OCI-LY1 (cell line): ENCODE data around the gene FKBP1A.

ENCODE experiments used
- H2AFZ ChIP-seq: fragments of 200-600 bp; sonication (generic), shearing (Covaris generic); 2 replicates; pipeline ENCODE4 v1.6.0; 2014; ENCODE audit warnings: antibody characterized with exemption, mild to moderate bottlenecking, low read length
- H3F3A ChIP-seq: fragments of 200-600 bp; sonication (generic), shearing (Covaris generic); 2 replicates; pipeline ENCODE4 v1.6.0; 2014; ENCODE audit warnings: mild to moderate bottlenecking, antibody characterized with exemption, low read length, moderate library complexity; ENCODE audit not compliant: insufficient read depth
- H3K27ac ChIP-seq: fragments of 200-600 bp; sonication (generic); 2 replicates; pipeline ENCODE4 v1.5.1; 2014; ENCODE audit warnings: low read length, mixed run types, mild to moderate bottlenecking, low read depth; ENCODE audit not compliant: poor library complexity, severe bottlenecking
- H3K27me3 ChIP-seq: fragments of 200-600 bp; sonication (generic); 2 replicates; pipeline ENCODE4 v1.6.0; 2014; ENCODE audit warnings: antibody characterized with exemption, mild to moderate bottlenecking, low read length, moderate library complexity; ENCODE audit not compliant: insufficient read depth
- H3K36me3 ChIP-seq: fragments of 200-600 bp; sonication (generic); 2 replicates; pipeline ENCODE4 v1.6.1; 2014; ENCODE audit warnings: mild to moderate bottlenecking, antibody characterized with exemption, low read length, moderate library complexity, mixed read lengths; ENCODE audit not compliant: insufficient read depth
- H3K4me1 ChIP-seq: fragments of 200-600 bp; sonication (generic); 2 replicates; pipeline ENCODE4 v1.5.1; 2014; ENCODE audit warnings: mild to moderate bottlenecking, low read length, moderate library complexity; ENCODE audit not compliant: insufficient read depth, severe bottlenecking
- H3K4me2 ChIP-seq: fragments of 200-600 bp; sonication (generic), shearing (Covaris generic); 2 replicates; pipeline ENCODE4 v1.6.1; 2014; ENCODE audit warnings: low read length
- H3K4me3 ChIP-seq: fragments of 200-600 bp; sonication (generic); 2 replicates; pipeline ENCODE4 v1.5.1; 2014; ENCODE audit warnings: low read length, low read depth, mild to moderate bottlenecking, mixed read lengths; ENCODE audit not compliant: poor library complexity, severe bottlenecking
- H3K79me2 ChIP-seq: fragments of 200-600 bp; shearing (Covaris generic); 2 replicates; pipeline ENCODE4 v1.6.1; 2016; ENCODE audit warnings: mixed run types, low read length, mixed read lengths; ENCODE audit not compliant: insufficient read depth
- H3K9ac ChIP-seq: fragments of 200-600 bp; sonication (generic), shearing (Covaris generic); 2 replicates; pipeline ENCODE4 v1.6.1; 2014; ENCODE audit warnings: mild to moderate bottlenecking, low read length, mixed read lengths
- H3K9me2 ChIP-seq: fragments of 200-600 bp; sonication (generic), shearing (Covaris generic); 2 replicates; pipeline ENCODE4 v1.6.1; 2014; ENCODE audit warnings: low read depth, mild to moderate bottlenecking, low read length, mixed read lengths
- H3K9me3 ChIP-seq: fragments of 200-600 bp; shearing (Covaris generic); 2 replicates; pipeline ENCODE4 v1.6.1; 2014; ENCODE audit warnings: low read length, mixed read lengths
- H4K20me1 ChIP-seq: fragments of 200-600 bp; sonication (generic), shearing (Covaris generic); 2 replicates; pipeline ENCODE4 v1.6.0; 2016; ENCODE audit warnings: mild to moderate bottlenecking, low read length; ENCODE audit not compliant: insufficient read depth
- EZH2 ChIP-seq: fragments of 200-600 bp; sonication (generic), shearing (Covaris generic); IDR thresholded peaks from 2 replicates; pipeline ENCODE4 v1.8.0; 2017; ENCODE audit warnings: borderline replicate concordance, mixed run types, mild to moderate bottlenecking, antibody characterized with exemption, low read length, moderate library complexity, mixed read lengths
- TF ChIP-seq, protein P1 (sequence below): fragments of 200-600 bp; sonication (generic), shearing (Covaris generic); IDR thresholded peaks from 2 replicates; pipeline ENCODE4 v1.5.1; 2017; ENCODE audit warnings: mild to moderate bottlenecking, antibody characterized with exemption, low read length, moderate library complexity, mixed read lengths

The FKBP1A gene

DNA sequence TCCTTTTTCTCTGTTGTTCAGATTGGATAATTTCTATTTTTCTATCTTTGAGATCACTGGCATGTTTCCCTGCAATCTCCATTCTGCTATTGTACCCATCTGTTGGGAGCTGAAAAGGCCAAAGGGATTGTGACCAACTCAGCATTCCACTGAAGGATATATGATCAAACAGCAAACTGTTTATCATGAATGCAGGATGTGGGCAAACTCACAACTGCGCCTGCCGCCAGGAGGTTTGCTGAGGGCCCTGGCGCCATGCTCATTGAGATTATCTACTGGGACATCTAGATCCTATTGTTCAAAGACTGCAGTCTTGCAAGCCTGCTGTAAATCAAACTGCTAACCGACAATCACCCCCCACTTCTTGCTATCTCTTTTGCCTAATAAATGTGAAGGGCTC lies 3.8 kb upstream of the FKBP1A start:
- Histone ChIP-seq H3K9ac (no peak overlapping the region), H3K27ac (no peak overlapping the region), H3K9me3 (no peaks in the 10 kb centered on the region), H3K36me3 (no peaks in the 10 kb centered on the region), H3K27me3 (peaks cover 9% of the 10 kb centered on the region; the same call in 1 of the 2 replicates), H2AFZ (no peak overlapping the region), H3K4me2 (no peak overlapping the region), H4K20me1 (no peaks in the 10 kb centered on the region), H3F3A (no peaks in the 10 kb centered on the region), H3K4me3 (no peak overlapping the region), H3K79me2 (peaks cover 7% of the 10 kb centered on the region), H3K9me2 (no peaks in the 10 kb centered on the region), H3K4me1 (peaks cover 21% of the 10 kb centered on the region)
- no peak for TF ChIP-seq EZH2
- TF ChIP-seq, protein P1, sequence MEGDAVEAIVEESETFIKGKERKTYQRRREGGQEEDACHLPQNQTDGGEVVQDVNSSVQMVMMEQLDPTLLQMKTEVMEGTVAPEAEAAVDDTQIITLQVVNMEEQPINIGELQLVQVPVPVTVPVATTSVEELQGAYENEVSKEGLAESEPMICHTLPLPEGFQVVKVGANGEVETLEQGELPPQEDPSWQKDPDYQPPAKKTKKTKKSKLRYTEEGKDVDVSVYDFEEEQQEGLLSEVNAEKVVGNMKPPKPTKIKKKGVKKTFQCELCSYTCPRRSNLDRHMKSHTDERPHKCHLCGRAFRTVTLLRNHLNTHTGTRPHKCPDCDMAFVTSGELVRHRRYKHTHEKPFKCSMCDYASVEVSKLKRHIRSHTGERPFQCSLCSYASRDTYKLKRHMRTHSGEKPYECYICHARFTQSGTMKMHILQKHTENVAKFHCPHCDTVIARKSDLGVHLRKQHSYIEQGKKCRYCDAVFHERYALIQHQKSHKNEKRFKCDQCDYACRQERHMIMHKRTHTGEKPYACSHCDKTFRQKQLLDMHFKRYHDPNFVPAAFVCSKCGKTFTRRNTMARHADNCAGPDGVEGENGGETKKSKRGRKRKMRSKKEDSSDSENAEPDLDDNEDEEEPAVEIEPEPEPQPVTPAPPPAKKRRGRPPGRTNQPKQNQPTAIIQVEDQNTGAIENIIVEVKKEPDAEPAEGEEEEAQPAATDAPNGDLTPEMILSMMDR = no peak

DNA sequence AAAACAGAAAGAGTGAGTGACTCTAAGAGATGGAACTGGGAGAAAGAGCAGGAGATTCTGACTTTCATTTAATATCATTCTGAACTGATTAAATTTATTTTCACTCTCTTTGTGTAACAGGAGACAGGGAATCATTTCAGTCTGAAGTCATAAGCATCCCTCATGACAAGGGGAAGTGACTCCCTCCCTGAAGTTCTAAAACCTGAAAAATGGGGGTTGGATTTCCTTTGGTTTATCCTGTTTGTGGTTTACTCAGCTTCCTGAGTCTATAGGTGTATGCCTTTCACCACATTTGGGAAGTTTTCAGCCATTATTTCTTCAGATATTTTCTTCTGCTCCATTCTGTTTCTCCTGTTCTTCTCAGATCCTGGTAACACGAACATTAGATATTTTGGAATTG lies 3.4 kb upstream of the FKBP1A start:
- H3K79me2 ChIP-seq = peaks cover 12% of the 10 kb centered on the region
- TF ChIP-seq, protein P1 = no peak
- TF ChIP-seq EZH2 = no peak
- H3K9me2 ChIP-seq = no peaks in the 10 kb centered on the region
- H4K20me1 ChIP-seq = no peaks in the 10 kb centered on the region
- H3K4me3 ChIP-seq = no peak overlapping the region
- no peak overlapping the region for H3K27ac ChIP-seq
- H3K9ac ChIP-seq = no peak overlapping the region
- peaks cover 9% of the 10 kb centered on the region; the same call in 1 of the 2 replicates for H3K27me3 ChIP-seq
- H3K4me1 ChIP-seq = peaks cover 25% of the 10 kb centered on the region
- no peak overlapping the region for H2AFZ ChIP-seq
- H3K9me3 ChIP-seq = no peaks in the 10 kb centered on the region
- no peaks in the 10 kb centered on the region for H3K36me3 ChIP-seq
- no peaks in the 10 kb centered on the region for H3F3A ChIP-seq
- H3K4me2 ChIP-seq = no peak overlapping the region

DNA sequence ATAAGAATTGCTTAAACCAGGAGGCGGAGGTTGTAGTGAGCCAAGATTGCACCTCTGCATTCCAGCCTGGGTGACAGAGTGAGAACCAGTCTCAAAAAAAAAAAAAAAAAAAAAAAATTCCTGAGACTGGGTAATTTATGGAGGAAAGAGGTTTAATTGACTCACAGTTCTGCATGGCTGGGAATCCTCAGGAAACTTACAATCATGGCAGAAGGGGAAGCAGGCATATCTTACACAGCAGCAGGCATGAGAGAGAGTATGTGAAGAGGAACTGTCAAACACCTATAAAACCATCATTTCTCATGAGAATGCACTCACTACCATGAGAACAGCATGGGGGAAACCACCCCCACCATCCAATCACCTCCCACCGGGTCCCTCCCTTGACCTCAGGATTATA lies 1.8 kb upstream of the FKBP1A start:
- Histone ChIP-seq H3K4me2 (no peak overlapping the region), H3K27me3 (peaks cover 9% of the 10 kb centered on the region; the same call in 1 of the 2 replicates), H3K79me2 (peaks cover 26% of the 10 kb centered on the region), H3K9me3 (no peaks in the 10 kb centered on the region), H3K9ac (no peak overlapping the region), H4K20me1 (no peaks in the 10 kb centered on the region), H3F3A (no peaks in the 10 kb centered on the region), H3K9me2 (no peaks in the 10 kb centered on the region), H3K4me3 (no peak overlapping the region), H2AFZ (no peak overlapping the region), H3K4me1 (peaks cover 40% of the 10 kb centered on the region), H3K27ac (no peak overlapping the region), H3K36me3 (no peaks in the 10 kb centered on the region)
- TF ChIP-seq, protein P1 = no peak
- TF ChIP-seq EZH2 = no peak
